Activated naive CD4-positive, alpha-beta T cell treated with anti-CD3 and anti-CD28 coated beads for 36 hours (primary cell): ENCODE results near the gene DIPK1B. TPM values are rescaled to one million over a fixed set of nuclear protein-coding genes. Genes with fewer than 3 reads are reported as not detected.

Experiments
- CTCF ChIA-PET: fragments of 350-600 bp; sonication (Branson Sonifier 250); formaldehyde crosslinking; loops from one replicate; lab custom pipeline; 2021; ENCODE audit warnings: antibody characterized with exemption; lab: Charles Lee
- DNase-seq: peaks from one replicate; pipeline ENCODE4 v3.0.0-alpha.2; 2020
- H3K27ac Mint-ChIP-seq: one replicate; pipeline ENCODE4 v1.8.0; 2021; ENCODE audit warnings: mild to moderate bottlenecking, mixed read lengths
- H3K27me3 Mint-ChIP-seq: one replicate; pipeline ENCODE4 v1.8.0; 2021; ENCODE audit warnings: low read depth, mixed read lengths
- H3K36me3 Mint-ChIP-seq: one replicate; pipeline ENCODE4 v1.8.0; 2021; ENCODE audit warnings: low read depth, mixed read lengths
- H3K4me1 Mint-ChIP-seq: one replicate; pipeline ENCODE4 v1.8.0; 2021; ENCODE audit warnings: low read depth, mixed read lengths
- H3K4me3 Mint-ChIP-seq: one replicate; pipeline ENCODE4 v1.8.0; 2021; ENCODE audit warnings: mild to moderate bottlenecking, moderate library complexity, mixed read lengths
- H3K9me3 Mint-ChIP-seq: one replicate; pipeline ENCODE4 v1.8.0; 2021; ENCODE audit warnings: mixed read lengths
- intact Hi-C: fragments of 100-400 bp; cut with micrococcal nuclease; formaldehyde crosslinking; loops from one replicate; pipeline ENCODE4 v1.15.1; 2023
- total RNA-seq, 2 experiments: library from RNA; stranded (reverse); gene quantifications; one replicate each; pipeline ENCODE4 v1.2.3, GENCODE V29; 2021

DIPK1B gene
- total RNA-seq, 2 experiments from 2014 or later, result 0.10 TPM; not detected in 1

DNA sequence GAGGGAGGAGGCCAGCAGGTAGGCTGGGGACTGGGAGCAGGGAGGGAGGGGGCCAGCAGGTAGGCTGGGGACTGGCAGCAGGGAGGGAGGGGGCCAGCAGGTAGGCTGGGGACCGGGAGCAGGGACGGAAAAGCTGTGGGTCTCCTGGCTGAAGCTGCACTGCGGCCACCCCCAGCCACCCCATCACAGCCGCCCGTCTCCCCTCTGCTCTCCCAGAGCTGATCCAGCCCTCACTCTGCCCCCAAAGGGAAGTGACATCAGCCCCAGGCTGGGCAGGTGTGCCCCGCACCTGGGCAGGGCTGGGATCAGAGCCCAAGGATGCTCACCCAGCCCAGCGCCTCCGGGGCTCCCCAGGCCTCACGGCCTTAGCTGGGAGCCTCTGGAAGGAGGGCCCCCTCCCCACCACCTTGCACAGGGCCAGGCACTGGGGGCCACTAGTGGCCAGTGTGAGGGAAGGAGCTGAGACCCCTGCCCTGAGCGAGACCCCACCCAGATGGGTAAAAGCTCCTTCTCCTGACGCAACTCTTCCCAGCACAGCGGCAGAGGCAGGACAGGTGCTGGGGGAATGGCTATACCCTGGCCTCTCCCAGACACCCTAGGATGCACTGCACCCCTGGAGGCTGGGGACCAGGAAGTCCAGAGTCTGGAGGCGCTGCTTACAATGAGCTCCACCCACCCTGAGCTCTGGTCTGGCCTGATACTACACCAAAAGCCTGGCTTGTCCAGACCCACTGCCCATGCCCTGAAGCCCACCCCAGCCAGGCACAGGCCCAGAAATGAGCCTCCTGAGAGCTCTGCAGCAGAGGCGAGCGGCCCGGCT lies 36.7 kb upstream of the DIPK1B start:
- H3K9me3 Mint-ChIP-seq, result no peaks in the 10 kb centered on the region
- CTCF ChIA-PET, result interaction anchor here (1.1 kb wide), 1 partner anchor 24 kb away, joined by 3 read pairs; no protein-coding TSS in a partner anchor
- no peak for DNase-seq
- no peaks in the 10 kb centered on the region for H3K36me3 Mint-ChIP-seq
- H3K27me3 Mint-ChIP-seq, result no peaks in the 10 kb centered on the region
- no peaks in the 10 kb centered on the region for H3K4me1 Mint-ChIP-seq
- no peak overlapping the region for H3K27ac Mint-ChIP-seq
- intact Hi-C loops, result no loop called here
- H3K4me3 Mint-ChIP-seq, result no peak overlapping the region

DNA sequence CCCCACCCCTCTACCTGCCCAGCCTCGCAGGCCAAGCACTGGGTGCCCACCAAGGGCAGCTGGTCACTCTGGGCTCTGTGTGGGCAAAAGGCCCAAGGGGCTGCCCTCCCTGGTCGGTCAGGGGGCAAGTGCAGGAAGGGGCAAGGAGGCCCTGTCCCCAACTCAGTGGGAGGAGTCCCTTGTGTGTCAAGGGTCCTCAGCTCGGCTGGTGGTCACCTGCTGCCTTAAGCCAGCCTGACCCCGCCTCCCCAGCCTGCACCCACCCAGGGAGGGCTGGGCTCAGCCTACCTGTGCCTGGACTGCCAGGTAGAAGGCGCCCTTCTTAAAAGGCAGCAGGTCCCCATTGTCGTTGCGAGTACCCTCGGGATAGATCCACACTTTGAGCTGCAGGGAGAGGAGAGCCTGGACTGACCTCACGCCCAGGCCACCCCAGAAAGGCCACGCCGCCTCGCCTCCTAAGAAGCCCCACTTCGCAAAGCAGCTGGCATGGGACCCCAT lies 36.0 kb upstream of the DIPK1B start:
- Mint-ChIP-seq H3K27me3 (no peaks in the 10 kb centered on the region), H3K4me3 (no peak overlapping the region), H3K4me1 (no peaks in the 10 kb centered on the region), H3K9me3 (no peaks in the 10 kb centered on the region), H3K36me3 (no peaks in the 10 kb centered on the region), H3K27ac (no peak overlapping the region)
- intact Hi-C loops, result no loop called here
- CTCF ChIA-PET, result interaction anchor here (1.1 kb wide), 1 partner anchor 23 kb away, joined by 3 read pairs; no protein-coding TSS in a partner anchor
- DNase-seq, result no peak

- Mint-ChIP-seq H3K27me3 (no peaks in the 10 kb centered on the region), H3K4me1 (no peaks in the 10 kb centered on the region), H3K27ac (no peak overlapping the region), H3K4me3 (no peak overlapping the region), H3K36me3 (no peaks in the 10 kb centered on the region), H3K9me3 (no peaks in the 10 kb centered on the region)
- DNase-seq, result no peak
- intact Hi-C loops, result no loop called here
- CTCF ChIA-PET, result interaction anchor here (1.1 kb wide), 1 partner anchor 22 kb away, joined by 3 read pairs; no protein-coding TSS in a partner anchor
Observed at GRCh38 chr9:136676920-136677686, 35.3 kb upstream of the DIPK1B start.

- no peaks in the 10 kb centered on the region for H3K9me3 Mint-ChIP-seq
- intact Hi-C loops, result no loop called here
- no peak overlapping the region for H3K4me3 Mint-ChIP-seq
- no peak for DNase-seq
- H3K4me1 Mint-ChIP-seq, result no peaks in the 10 kb centered on the region
- no peaks in the 10 kb centered on the region for H3K36me3 Mint-ChIP-seq
- H3K27me3 Mint-ChIP-seq, result no peaks in the 10 kb centered on the region
- CTCF ChIA-PET, result no interaction called here
- no peak overlapping the region for H3K27ac Mint-ChIP-seq
Observed at GRCh38 chr9:136678034-136678433, 34.3 kb upstream of the DIPK1B start.

DNA sequence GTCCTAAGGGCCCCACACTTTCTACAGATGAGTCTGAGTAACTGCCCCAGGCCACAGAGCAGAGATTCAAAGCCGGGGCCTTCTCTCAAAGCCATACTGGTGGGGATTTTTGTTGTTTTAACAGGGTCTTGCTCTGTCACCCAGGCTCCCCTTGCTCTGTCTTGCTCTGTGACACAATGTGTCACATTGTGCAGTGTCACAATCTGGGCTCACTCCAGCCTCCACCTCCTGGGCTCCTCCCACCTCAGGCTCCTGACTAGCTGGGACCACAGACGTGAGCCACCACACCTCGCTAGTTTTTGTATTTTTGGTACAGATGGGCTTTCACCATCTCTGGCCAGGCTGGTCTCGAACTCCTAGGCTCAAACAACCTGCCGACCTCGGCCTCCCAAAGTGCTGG lies 33.7 kb upstream of the DIPK1B start:
- H3K27me3 Mint-ChIP-seq, result no peaks in the 10 kb centered on the region
- H3K4me1 Mint-ChIP-seq, result no peaks in the 10 kb centered on the region
- no peak overlapping the region for H3K4me3 Mint-ChIP-seq
- CTCF ChIA-PET, result no interaction called here
- intact Hi-C loops, result no loop called here
- no peak for DNase-seq
- H3K27ac Mint-ChIP-seq, result no peak overlapping the region
- H3K36me3 Mint-ChIP-seq, result no peaks in the 10 kb centered on the region
- H3K9me3 Mint-ChIP-seq, result no peaks in the 10 kb centered on the region

GRCh38 chr9:136679431-136679941 lies 32.9 kb upstream of the DIPK1B start:
- Mint-ChIP-seq H3K9me3 (no peaks in the 10 kb centered on the region), H3K27me3 (no peaks in the 10 kb centered on the region), H3K4me3 (no peak overlapping the region), H3K36me3 (no peaks in the 10 kb centered on the region), H3K27ac (no peak overlapping the region), H3K4me1 (no peaks in the 10 kb centered on the region)
- no peak for DNase-seq
- intact Hi-C loops, result no loop called here
- CTCF ChIA-PET, result no interaction called here

- Mint-ChIP-seq H3K9me3 (no peaks in the 10 kb centered on the region), H3K4me3 (no peak overlapping the region), H3K36me3 (no peaks in the 10 kb centered on the region), H3K27me3 (no peaks in the 10 kb centered on the region), H3K27ac (no peak overlapping the region), H3K4me1 (peaks cover 2% of the 10 kb centered on the region)
- CTCF ChIA-PET, result no interaction called here
- intact Hi-C loops, result no loop called here
- no peak for DNase-seq
Observed at GRCh38 chr9:136681029-136681428, 31.3 kb upstream of the DIPK1B start.

DNA sequence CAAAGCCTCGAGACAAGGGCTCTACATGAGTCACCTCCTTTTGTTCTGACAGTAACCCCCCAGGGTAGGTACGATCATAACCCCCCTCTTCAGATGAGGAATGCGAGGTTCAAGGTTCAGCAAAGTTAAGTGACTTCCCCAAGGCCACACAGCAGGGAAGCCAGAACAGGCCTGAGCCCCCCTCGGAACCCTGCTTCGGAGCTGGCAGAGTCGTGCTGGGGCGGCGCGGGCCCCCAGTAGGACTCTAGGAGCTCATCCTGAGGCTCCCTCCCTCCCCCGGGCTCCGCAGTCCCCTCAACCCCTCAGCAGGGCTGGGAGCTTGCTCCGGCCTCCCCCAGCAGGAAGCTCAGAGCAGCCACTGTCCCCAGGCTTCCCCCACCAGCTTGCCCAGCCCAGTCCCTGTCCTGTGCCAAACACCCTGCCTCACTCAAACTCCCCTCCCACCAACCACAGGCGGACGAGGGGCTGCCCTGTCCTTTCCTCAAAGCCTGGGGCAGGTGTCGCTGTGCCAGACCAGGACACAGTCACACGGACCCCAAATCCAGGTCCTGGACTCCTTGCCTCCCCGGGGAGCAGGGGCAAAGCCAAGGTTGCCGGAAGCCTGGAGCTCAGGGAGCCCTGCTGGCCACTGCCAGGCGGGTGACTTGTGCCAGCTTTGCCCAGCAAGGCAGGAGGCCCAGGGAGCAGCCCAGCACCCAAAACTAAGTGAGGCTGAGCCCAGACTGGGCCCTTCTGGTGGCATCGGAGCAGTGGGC lies 30.2 kb upstream of the DIPK1B start:
- CTCF ChIA-PET, result interaction anchor here (1.3 to 1.6 kb wide), 2 partner anchors 10 to 11 kb away, joined by 4 read pairs; no protein-coding TSS in a partner anchor
- Mint-ChIP-seq H3K36me3 (no peaks in the 10 kb centered on the region), H3K4me3 (no peak overlapping the region), H3K4me1 (peaks cover 3% of the 10 kb centered on the region), H3K9me3 (no peaks in the 10 kb centered on the region), H3K27ac (no peak overlapping the region), H3K27me3 (no peaks in the 10 kb centered on the region)
- intact Hi-C loops, result no loop called here
- no peak for DNase-seq

- Mint-ChIP-seq H3K4me1 (peaks cover 3% of the 10 kb centered on the region), H3K4me3 (no peak overlapping the region), H3K27me3 (no peaks in the 10 kb centered on the region), H3K9me3 (no peaks in the 10 kb centered on the region), H3K36me3 (no peaks in the 10 kb centered on the region), H3K27ac (no peak overlapping the region)
- no peak for DNase-seq
- CTCF ChIA-PET, result interaction anchor here (1.3 to 1.6 kb wide), 2 partner anchors 10 to 11 kb away, joined by 4 read pairs; no protein-coding TSS in a partner anchor
- intact Hi-C loops, result no loop called here
Observed at GRCh38 chr9:136682710-136683109, 29.7 kb upstream of the DIPK1B start.

- H3K27ac Mint-ChIP-seq, result no peak overlapping the region
- DNase-seq, result no peak
- no peaks in the 10 kb centered on the region for H3K27me3 Mint-ChIP-seq
- CTCF ChIA-PET, result interaction anchor here (0.5 to 1.6 kb wide), 3 partner anchors 11 to 194 kb away, joined by 3 to 4 read pairs (median 4); no protein-coding TSS in a partner anchor
- intact Hi-C loops, result no loop called here
- H3K36me3 Mint-ChIP-seq, result no peaks in the 10 kb centered on the region
- H3K4me3 Mint-ChIP-seq, result no peak overlapping the region
- peaks cover 3% of the 10 kb centered on the region for H3K4me1 Mint-ChIP-seq
- H3K9me3 Mint-ChIP-seq, result no peaks in the 10 kb centered on the region
Observed at GRCh38 chr9:136683173-136683745, 29.1 kb upstream of the DIPK1B start.

DNA sequence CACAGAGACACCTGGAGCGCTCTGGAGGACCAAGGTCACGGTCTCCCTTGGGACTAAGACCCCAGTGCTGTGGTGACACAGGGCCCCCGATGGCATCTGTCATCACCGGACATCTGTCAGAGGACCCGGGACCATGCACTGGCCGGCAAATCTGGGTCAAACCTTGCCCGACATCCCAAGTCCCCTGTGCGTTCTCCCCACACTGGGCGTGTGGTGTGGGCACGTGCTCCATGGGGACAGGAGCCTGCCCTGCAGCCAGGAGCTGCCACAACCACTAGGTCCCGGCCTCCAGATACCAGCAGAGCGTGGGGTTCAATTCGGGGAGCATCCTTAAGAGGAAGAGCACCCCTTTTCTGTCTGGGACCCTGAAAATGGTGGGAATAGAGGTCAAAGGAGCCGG lies 28.6 kb upstream of the DIPK1B start:
- CTCF ChIA-PET, result interaction anchor here (0.5 kb wide), 1 partner anchor 195 kb away, joined by 3 read pairs; no protein-coding TSS in a partner anchor
- Mint-ChIP-seq H3K4me3 (no peak overlapping the region), H3K4me1 (peaks cover 3% of the 10 kb centered on the region), H3K27me3 (no peaks in the 10 kb centered on the region), H3K9me3 (no peaks in the 10 kb centered on the region), H3K27ac (no peak overlapping the region), H3K36me3 (no peaks in the 10 kb centered on the region)
- DNase-seq, result no peak
- intact Hi-C loops, result no loop called here
